H54 (cell line): Measurements from ENCODE around the gene TMEM170B.
"Not testable (repeated sequence)": the region's sequence is repeated elsewhere in the genome, so short reads cannot be mapped to it uniquely, and the experiment has no call there.

Experiments
- DNase-seq: peaks from one replicate; pipeline ENCODE4 v3.0.0; 2011; ENCODE audit warnings: low spot score, mixed read lengths; ENCODE audit not compliant: insufficient read length
- FAIRE-seq: peaks from 3 replicates; lab custom pipeline; 2011; peaks lifted over from hg19 to GRCh38; lab: Jason Lieb, UNC
- POLR2A ChIP-seq: IDR thresholded peaks from 2 replicates; pipeline ENCODE4 v1.6.1; 2011; ENCODE audit warnings: low read depth, mild to moderate bottlenecking, low read length

The TMEM170B gene

DNA sequence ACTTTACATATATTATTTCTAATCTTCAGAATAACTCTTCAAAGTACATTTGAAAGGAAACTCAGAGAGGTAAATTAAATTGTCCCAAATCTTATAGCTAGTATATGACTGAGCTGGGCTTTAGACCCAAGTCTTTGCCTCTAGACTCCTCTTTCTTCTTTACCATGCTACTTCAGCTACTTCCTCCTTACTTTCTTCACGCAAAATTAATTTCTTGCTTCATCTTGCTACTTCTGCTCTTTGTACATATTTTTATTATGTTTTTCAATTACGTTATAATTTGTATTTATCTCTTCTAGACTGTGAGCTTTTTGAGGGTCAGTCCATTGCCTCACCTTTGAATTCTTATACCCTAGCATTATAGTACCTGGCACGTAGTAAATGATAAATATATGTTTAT lies 5.3 kb downstream of the TMEM170B start:
- DNase-seq (no peak), FAIRE-seq (no peak)
- no peak for TF ChIP-seq POLR2A

DNA sequence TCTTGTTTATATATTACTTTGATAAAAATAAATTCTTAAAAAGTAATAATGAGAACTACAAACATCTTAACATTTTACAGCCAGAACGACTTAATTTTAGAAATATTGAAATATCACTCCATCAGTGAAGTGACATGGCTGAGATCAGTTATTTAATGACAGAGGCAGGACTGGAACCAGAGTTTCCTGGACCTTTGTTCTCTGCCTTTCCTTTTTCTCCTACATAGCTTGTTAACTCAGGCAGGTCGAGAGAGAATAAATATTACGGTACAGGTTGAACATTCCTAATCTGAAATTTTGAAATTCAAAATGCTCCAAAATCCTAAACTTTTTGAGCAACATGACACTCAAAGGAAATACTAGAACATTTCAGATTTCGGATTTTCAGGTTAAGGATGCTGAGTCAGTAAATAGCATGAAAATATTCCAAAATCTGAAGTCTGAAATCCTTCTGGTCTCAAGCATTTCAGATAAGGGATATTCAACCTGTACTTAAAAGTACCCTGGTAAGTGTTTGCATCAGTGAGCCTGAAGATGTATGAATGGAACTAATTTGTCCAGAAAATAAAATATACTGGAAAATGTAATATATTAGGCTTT lies 6.5 kb downstream of the TMEM170B start:
- DNase-seq (no peak), FAIRE-seq (peak; percentile 20)
- TF ChIP-seq POLR2A: no peak

DNA sequence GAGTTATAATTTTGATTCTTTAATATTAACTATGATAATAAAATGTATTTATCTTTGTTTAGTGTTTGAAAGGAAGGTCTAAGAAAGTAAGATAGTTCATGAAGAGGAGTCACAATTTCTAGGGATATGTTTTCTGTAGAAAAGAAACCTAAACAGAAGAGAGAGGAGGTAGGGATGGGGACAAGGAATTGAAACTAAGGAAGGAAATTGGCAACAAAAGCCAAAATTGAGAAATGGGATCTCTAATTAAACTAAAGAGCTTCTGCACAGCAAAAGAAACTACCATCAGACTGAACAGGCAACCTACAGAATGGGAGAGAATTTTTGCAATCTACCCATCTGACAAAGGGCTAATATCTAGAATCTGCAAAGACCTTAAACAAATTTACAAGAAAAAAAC lies 10.3 kb downstream of the TMEM170B start:
- FAIRE-seq, DNase-seq: not testable (repeated sequence)

DNA sequence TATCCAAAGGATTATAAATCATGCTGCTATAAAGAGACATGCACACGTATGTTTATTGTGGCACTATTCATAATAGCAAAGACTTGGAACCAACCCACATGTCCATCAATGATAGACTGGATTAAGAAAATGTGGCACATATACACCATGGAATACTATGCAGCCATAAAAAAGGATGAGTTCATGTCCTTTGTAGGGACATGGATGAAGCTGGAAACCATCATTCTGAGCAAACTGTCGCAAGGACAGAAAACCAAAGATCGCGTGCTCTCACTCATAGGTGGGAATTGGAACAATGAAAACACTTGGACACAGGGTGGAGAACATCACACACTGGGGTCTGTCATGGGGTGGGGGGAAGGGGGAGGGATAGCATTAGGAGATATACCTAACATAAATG lies 11.0 kb downstream of the TMEM170B start:
- FAIRE-seq: not testable (repeated sequence)

DNA sequence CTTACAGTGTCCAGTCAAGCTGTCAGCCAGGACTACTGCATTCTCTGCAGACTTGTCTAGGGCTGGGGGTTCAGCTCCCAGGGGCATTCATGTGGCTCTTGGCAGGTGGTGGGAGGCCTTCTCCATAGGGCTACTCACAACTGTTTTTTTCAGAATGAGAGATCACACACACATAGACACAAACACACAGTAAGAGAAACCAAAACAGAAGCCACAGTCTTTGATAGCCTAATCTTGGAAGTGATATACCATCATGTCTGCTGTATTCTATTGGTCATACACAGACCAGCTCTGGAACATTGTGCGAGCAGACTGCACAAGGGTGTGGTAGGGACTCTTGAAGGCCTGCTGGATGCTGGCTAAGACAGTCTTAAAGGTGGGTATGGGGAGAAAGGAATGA lies 13.5 kb downstream of the TMEM170B start:
- FAIRE-seq: no peak
- no peak for TF ChIP-seq POLR2A
- DNase-seq: no peak

More for the DNA sequence above, 11.0 kb downstream of the TMEM170B start:
- not testable (repeated sequence) for DNase-seq

DNA sequence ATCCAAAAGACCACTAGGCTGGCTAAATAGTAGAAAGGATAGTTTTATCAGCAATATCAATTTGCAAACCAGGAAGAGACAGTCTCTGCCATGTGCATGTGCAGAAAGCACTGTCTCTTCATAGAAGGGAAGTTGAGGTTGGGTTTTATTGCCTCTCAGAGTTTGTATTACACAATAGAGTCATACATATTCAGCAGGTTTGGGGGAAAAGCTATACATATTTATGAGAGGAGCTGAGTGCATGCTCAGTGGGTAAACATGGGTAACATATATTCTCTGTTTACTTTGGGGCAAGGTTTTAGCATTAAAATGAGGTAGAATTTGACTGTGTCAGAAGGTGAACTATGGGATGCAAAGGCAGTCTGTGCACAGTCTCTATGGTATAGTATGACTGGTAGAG lies 14.9 kb downstream of the TMEM170B start:
- no peak for FAIRE-seq
- DNase-seq: no peak

DNA sequence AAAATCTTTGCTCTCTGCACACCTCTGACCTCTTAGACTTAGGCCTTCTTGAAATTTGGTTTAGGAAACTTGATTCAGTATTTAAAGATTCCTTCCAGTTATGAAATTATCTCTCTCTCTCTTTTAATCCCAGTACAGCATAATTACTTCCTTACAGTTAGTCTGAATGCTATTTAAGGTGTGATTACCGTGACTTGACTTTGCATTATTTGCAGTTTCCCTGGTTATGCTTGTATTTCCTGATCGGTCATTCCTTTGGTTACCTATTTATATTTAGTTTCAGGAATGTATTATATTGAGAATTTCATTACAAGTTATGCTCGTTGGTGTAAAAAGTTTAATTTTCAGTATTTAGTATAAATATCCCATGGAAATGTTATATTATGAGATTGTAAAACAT lies 16.3 kb downstream of the TMEM170B start:
- FAIRE-seq (no peak), DNase-seq (no peak)
- TF ChIP-seq POLR2A: no peak

More for the DNA sequence above, 14.9 kb downstream of the TMEM170B start:
- no peak for TF ChIP-seq POLR2A

DNA sequence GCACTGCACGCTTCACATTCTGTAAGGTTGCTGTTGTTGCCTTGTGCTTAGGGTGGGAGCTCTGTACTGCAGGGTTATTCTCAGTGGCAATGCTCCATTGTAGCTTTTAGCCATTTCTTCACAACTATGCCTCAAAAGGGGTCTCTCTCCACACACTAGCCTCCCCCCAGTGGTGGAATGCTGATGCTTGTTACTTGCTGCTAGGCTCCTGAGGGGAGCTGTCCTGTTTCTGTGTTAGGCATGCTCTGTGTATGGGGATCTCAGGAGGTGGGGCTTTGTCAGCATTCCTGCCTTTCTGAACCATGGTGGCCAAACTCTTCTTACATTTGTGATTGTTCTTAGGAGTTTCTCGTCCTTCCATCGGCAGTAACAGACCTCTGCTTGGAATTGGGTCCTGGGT lies 18.8 kb downstream of the TMEM170B start:
- no peak for TF ChIP-seq POLR2A
- DNase-seq (no peak), FAIRE-seq (no peak)

DNA sequence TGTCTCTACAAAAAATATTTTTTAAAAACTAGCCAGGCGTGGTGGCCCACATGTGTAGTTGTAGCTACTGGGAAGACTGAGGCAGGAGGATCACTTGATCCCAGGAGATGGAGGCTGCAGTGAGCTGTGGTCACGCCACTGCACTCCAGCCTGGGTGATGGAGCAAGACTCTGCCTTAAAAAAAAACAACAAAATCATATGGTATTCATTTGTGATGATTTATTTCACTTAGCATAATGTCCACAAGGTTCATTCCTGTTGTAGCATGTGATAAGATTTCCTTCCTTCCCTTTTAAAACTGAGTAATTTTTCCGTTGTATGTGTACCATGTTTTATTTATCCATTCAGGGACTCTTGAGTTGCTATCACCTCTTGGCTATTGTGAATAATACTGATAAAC lies 26.2 kb downstream of the TMEM170B start:
- DNase-seq (no peak), FAIRE-seq (no peak)
- TF ChIP-seq POLR2A: no peak

DNA sequence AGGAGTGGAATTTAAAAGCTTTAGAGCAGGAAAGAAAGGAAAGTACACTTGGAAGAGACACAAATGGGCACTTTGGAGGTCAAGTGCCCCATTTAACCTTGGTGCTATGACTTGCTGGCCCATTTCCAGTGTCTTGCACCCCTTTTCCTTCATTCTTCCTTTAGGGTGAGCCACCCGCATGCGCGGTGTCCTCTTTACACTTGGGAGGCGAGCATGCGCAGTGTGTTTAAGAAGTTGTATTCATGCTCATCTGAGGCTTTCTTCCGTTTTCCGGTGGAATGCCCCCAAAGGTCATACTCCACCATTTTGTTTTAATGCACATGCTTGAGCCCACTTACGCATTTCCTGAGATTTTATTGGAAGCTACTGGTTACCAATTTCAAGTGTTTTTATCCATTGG lies 29.1 kb downstream of the TMEM170B start:
- DNase-seq (no peak), FAIRE-seq (no peak)
- no peak for TF ChIP-seq POLR2A

DNA sequence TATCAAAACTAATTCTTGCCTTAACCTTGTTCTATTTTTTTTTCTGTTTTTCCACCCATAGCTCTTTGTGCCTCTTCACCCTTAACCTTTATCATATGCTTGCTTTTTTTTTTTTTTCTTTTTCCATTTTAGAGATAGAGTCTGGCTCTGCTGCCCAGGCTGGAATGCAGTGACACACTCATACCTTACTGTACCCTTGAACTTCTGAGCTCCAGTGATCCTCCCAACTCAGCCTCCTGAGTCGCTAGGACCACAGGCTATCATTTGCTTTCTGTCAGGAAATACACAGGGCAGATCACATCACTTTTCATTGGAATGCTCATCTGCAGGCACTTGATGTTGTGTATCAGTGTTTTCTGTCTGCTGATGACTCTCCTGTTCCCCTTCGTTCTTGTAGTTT lies 33.5 kb downstream of the TMEM170B start:
- TF ChIP-seq POLR2A: no peak
- DNase-seq: no peak
- peak; percentile 62 for FAIRE-seq

DNA sequence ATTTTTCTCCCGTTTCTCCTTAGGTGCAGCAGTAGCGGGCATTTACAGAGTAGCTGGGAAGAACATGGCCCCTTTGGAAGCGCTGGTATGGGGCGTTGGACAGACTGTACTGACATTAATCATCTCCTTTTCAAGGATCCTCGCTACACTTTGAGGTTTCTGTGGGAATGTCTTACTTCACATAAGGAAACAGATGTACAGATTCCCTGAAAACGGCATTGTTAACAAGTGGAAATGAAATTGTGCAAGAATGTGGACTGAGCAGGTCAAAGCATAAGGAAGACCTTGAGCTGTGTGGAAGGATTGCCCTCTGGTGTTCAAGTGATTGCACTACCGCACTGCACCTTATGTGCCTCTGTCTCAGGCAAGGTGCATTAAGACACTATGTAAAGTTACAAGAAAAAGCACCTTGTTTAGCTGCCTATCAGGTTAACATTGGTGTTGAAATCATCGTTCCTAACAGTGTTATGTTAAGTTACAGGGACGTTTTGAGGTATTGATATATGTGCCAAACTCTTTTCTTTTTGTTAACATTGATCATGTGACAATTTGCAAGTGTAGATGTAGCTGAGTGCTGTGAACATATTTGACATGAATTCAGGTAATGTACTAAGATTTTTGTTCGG lies 38.0 kb downstream of the TMEM170B start:
- peak; percentile 19 for DNase-seq
- TF ChIP-seq POLR2A: no peak
- peak; percentile 100 for FAIRE-seq

DNA sequence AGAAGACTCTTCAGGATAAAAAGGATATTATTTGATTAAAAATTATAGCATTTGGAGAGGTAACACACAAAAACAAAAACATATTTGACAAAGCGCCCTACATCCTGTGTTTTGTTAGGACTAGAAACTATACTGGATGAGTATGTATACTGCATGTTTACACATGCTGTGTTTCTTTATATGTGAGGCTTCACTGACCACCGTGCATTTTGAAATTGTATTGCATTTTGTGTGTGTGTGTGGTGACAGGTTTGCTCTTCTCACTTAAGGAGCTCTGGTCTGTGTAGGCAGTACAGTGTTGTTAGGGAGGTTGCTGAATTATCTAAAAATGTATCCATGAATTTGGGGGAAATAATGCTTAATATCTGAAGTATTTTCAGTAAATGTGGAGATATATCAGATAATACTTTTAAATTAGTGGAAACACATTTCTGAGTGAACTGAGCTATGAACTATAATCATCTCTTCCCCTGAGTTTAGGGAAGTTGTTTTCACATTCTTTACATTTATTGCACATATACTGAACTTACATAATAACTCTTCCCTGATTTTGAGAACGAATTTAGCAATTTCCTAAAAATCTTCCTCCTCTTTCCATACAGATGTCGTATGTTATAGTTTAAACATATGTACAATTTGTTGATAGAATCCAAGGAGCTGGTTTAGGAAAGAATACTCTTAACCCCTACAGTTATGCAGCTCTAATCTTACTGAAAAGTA lies 43.3 kb downstream of the TMEM170B start:
- no peak for DNase-seq
- peak; percentile 57 for FAIRE-seq
- no peak for TF ChIP-seq POLR2A

DNA sequence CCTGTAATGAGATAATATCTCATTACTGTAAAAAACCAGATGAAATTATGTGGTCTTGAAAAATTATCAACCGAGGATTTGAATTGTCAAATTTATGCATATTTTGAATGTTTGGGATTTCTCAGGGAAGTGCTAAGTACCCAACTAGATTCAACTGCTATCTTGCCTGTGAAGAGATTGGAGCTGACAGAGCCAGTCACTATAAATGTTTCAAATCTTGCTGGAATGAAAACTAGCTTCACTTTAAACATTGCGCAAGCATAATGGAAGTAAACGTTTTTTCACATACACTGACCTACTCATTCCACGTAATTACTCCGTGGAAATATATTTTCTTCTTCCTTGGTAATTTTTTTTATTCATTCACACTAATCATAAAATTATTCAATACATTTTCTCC lies 46.7 kb downstream of the TMEM170B start:
- DNase-seq (no peak), FAIRE-seq (no peak)

DNA sequence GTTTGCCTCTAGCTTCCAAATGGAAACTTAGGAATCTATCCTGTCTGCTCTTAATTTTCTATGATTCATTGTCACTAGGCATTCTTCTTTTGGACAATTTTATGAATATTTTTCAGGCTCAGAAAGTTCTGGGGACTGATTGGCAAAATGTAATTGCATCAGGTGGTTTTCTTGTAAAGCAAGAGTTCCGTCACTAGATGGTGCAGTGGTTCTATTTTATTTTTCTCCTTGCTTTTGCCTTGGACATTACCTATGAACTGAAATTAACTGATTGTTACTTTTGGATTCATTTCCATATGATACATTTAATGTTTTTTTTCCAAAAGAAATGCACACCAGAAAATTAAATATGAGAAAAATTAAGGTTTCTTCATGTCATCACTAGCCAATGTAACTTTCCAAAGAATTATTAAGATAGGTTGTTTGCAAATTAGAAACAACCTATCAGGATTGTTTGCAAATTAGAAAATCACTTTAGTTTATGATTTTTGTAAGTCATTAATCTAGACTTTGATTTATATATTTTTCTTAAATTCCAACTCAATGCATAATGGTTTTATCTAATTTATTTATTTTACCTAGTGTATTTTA lies 48.0 kb downstream of the TMEM170B start:
- DNase-seq (no peak), FAIRE-seq (peak; percentile 95)
- TF ChIP-seq POLR2A: no peak

More for the DNA sequence above, 46.7 kb downstream of the TMEM170B start:
- no peak for TF ChIP-seq POLR2A
